Measurements from ENCODE around the gene CHCHD10. TPM values are rescaled to one million over a fixed set of nuclear protein-coding genes. Genes with fewer than 3 reads are reported as not detected.

CHCHD10 gene
- total RNA-seq, 6 experiments from 2014 or later, result 133 to 416 (median 252) TPM

DNA sequence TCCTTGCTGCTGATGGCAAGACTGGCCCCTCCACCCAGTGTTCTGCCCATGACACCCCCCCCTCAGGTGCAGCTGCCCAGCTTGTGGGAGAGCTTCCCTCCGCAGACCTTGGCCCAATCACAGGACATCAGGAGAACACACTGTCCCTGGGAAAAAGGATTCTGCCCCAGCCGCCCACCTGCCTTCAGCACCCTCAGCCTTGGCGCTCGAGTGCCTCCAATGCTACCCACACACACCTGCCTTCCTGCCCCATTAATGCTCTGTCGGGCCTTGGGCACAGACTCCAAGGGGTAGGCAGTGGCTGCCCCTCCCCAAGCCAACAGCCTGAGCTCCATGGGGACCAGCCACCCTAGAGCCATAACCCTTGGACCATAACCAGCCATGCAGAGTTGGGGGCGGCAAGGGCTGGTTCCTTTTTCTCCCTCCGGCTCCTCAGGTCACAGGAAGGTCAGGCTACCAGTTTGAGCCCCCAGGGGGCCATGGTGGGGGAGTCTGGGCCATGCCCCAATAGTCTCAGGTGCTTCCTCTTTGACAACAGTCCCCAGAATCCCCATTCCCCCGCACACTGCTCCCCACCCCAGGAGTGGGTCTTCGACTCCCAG, 15.6 kb downstream of the CHCHD10 start:
- no peak for ATAC-seq
- no peak overlapping the region for H3K27ac ChIP-seq
- no peaks in the 10 kb centered on the region for H3K4me1 ChIP-seq
- intact Hi-C loops (cut with DNase I), result no loop called here
- H3K27me3 ChIP-seq, result no peaks in the 10 kb centered on the region
- H3K4me3 ChIP-seq, result no peak overlapping the region
- no peak for TF ChIP-seq POLR2A (IDR thresholded peaks at IDR 0.05)
- TF ChIP-seq, protein P1, sequence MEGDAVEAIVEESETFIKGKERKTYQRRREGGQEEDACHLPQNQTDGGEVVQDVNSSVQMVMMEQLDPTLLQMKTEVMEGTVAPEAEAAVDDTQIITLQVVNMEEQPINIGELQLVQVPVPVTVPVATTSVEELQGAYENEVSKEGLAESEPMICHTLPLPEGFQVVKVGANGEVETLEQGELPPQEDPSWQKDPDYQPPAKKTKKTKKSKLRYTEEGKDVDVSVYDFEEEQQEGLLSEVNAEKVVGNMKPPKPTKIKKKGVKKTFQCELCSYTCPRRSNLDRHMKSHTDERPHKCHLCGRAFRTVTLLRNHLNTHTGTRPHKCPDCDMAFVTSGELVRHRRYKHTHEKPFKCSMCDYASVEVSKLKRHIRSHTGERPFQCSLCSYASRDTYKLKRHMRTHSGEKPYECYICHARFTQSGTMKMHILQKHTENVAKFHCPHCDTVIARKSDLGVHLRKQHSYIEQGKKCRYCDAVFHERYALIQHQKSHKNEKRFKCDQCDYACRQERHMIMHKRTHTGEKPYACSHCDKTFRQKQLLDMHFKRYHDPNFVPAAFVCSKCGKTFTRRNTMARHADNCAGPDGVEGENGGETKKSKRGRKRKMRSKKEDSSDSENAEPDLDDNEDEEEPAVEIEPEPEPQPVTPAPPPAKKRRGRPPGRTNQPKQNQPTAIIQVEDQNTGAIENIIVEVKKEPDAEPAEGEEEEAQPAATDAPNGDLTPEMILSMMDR (IDR thresholded peaks at IDR 0.05), result no peak
- H3K36me3 ChIP-seq, result no peaks in the 10 kb centered on the region
- WGBS (ENCODE audit: insufficient coverage, low coverage, low lambda C conversion rate, missing lambda C conversion rate), result 96% methylated on average over 5 of the region's 9 CpGs
- no peak for DNase-seq
- no peaks in the 10 kb centered on the region for H3K9me3 ChIP-seq

DNA sequence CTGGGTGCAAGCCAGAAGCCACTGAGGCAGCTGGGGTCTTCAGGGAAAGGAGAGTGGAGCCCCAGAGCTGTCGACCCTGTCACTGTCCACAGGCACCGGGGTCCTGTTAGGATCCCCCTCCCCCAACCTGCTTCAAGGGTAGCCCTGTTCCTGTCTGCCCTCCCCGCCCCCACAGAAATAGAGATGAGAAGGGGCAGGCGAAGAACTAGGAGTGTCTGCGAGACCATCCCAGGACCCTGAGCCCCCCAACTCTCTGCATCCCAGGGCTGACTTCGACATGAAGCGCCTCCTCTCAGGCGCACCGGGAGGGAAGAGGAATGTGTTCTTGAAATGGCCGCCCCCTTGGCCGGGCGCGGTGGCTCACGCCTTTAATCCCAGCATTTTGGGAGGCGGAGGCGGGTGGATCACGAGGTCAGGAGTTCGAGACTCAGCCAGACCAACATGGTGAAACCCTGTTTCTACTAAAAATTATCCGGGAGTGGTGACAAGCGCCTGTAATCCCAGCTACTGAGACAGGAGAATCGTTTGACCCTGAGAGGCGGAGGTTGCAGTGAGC, 16.3 kb downstream of the CHCHD10 start:
- intact Hi-C loops (cut with DNase I), result no loop called here
- no peak for DNase-seq
- no peaks in the 10 kb centered on the region for H3K27me3 ChIP-seq
- no peaks in the 10 kb centered on the region for H3K9me3 ChIP-seq
- no peaks in the 10 kb centered on the region for H3K36me3 ChIP-seq
- H3K4me1 ChIP-seq, result no peaks in the 10 kb centered on the region
- H3K27ac ChIP-seq, result peak overlapping the region; percentile 51 to 82 (median 80)
- peak overlapping the region; percentile 59 to 69 (median 63) for H3K4me3 ChIP-seq
- 25% methylated on average over 7 of the region's 22 CpGs for WGBS (ENCODE audit: insufficient coverage, low coverage, low lambda C conversion rate, missing lambda C conversion rate)
- TF ChIP-seq POLR2A (IDR thresholded peaks at IDR 0.05), result no peak
- peak; percentile 42 to 47 (median 44) for ATAC-seq

DNA sequence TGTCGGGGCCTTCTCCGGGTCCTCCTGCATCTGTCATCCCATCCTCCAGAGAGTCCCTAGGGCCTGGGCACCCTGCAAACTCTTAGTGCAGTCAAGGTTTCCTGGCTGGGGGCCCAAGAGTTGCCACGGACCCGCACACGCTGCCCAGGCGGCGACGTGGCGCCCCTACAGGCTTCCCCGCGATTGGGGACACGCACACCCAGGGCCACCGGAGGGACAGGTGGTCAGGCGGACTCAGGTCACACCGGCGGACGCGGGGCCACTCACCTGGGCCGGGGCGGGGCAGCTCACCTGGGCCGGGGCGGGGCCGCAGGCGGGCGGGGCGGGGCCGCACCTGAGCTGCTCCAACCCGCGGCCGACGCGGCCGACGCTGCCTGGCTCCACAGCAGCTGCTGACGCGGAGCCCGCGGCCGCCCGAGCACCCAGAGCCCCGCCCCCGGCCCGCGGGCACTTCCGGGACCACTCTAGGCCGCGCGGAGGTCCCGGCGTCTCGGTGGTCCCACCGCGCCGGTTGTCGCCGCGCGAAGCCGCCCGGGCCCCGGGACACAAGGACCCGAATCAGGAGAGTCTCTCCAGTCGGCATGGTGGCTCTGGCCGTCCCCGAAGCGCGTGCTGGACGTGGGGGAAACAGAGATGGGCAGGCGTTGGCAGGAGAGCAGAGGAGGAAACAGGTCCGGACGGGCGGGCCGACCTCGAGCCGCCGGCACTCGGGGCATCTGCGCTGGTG, 16.9 kb downstream of the CHCHD10 start, which contains the start of gene ZNF70:
Gene ZNF70 (minus strand): TSS at position 399 of the 727 bp plus-strand sequence. CDS start 5,972 bp downstream, outside the sequence.
- Histone ChIP-seq H3K9me3 (no peaks in the 10 kb centered on the region), H3K36me3 (no peaks in the 10 kb centered on the region), H3K4me3 (peak within 1 kb of the TSS; percentile 59 to 69 (median 63)), H3K27me3 (no peaks in the 10 kb centered on the region), H3K4me1 (no peaks in the 10 kb centered on the region), H3K27ac (peak within 1 kb of the TSS; percentile 51 to 82 (median 80))
- ATAC-seq, result peak; percentile 92 to 98 (median 96)
- peak; percentile 88 to 92 (median 91) for DNase-seq
- TF ChIP-seq, protein P1 (IDR thresholded peaks at IDR 0.05), result peak in 1 of 4 donors; percentile 7
- TF ChIP-seq POLR2A (IDR thresholded peaks at IDR 0.05), result peak; percentile 76
- 2% methylated on average over 9 of the region's 78 CpGs for WGBS (ENCODE audit: insufficient coverage, low coverage, low lambda C conversion rate, missing lambda C conversion rate)
- intact Hi-C loops (cut with DNase I), result no loop called here

DNA sequence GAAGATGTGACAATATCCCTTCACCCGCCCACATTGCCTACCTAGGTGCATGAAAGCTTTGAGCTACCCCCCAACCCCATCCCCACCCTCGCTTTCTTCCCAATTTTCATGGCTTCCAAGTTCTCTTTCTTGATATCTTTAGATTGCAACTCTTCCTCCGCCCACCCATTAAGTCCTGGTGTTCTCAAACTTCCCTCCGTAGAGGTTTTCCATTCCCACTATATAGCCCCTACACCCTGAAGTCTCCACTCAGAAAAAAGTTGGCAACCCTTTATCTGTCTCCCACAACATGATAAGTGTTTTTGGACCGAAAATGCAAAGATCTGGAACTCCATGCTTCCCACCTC, 17.4 kb downstream of the CHCHD10 start:
- H3K9me3 ChIP-seq, result no peaks in the 10 kb centered on the region
- H3K27ac ChIP-seq, result peak overlapping the region in 1 of 3 donors; percentile 47
- no peak for ATAC-seq
- no peaks in the 10 kb centered on the region for H3K4me1 ChIP-seq
- H3K27me3 ChIP-seq, result no peaks in the 10 kb centered on the region
- TF ChIP-seq POLR2A (IDR thresholded peaks at IDR 0.05), result no peak
- TF ChIP-seq, protein P1 (IDR thresholded peaks at IDR 0.05), result no peak
- 33% methylated on average over 5 of the region's 5 CpGs for WGBS (ENCODE audit: insufficient coverage, low coverage, low lambda C conversion rate, missing lambda C conversion rate)
- no peaks in the 10 kb centered on the region for H3K36me3 ChIP-seq
- intact Hi-C loops (cut with DNase I), result no loop called here
- no peak for DNase-seq
- H3K4me3 ChIP-seq, result peak overlapping the region; percentile 59 to 69 (median 63)

DNA sequence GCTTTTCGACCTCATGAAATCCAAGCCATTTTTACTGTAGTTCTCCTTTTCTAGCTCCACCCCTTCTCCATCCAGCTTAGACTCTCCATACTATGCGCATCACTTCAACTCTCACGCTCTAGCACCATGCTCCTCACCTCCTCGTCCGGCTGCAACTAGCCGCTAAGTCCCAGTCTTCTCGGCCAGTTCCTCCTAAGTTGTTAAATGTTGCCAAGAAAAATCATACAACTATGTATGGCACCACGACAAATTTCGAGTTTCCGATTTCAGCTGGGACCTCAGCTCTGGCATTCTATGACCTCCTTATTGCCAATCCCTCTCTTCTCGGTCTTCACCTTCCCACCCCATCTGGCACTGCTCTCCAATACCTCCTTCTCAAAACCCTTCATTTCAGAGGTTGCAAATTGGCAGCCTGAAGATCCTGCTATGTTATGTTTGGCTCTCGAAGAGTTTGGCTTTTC, 17.9 kb downstream of the CHCHD10 start:
- no peak for TF ChIP-seq POLR2A (IDR thresholded peaks at IDR 0.05)
- TF ChIP-seq, protein P1 (IDR thresholded peaks at IDR 0.05), result no peak
- Histone ChIP-seq H3K36me3 (peaks cover 0 to 3% (median 0%) of the 10 kb centered on the region in 4 donors), H3K4me1 (no peaks in the 10 kb centered on the region), H3K9me3 (no peaks in the 10 kb centered on the region), H3K27me3 (no peaks in the 10 kb centered on the region), H3K4me3 (no peak overlapping the region), H3K27ac (no peak overlapping the region)
- DNase-seq (no peak), ATAC-seq (no peak)
- intact Hi-C loops (cut with DNase I), result no loop called here
- WGBS (ENCODE audit: insufficient coverage, low coverage, low lambda C conversion rate, missing lambda C conversion rate), result 76% methylated on average over 12 of the region's 12 CpGs

All from right lobe of liver (tissue), 6 donors.